Measurements from ENCODE around the gene AQP12A.

GRCh38 chr2:240689975-240690374 is 1.7 kb upstream of the AQP12A start:
- TF ChIP-seq POLR2A (IDR thresholded peaks at IDR 0.05) = no peak
- TF ChIP-seq CTCF (IDR thresholded peaks at IDR 0.05) = no peak

Measured in uterus (tissue), 2 donors.